Hepatocyte (in vitro differentiated cells): ENCODE results near the gene SSR1.

Source experiments
- CTCF ChIP-seq: fragments of 200-600 bp; sonication (generic); IDR thresholded peaks from 2 replicates; pipeline ENCODE4 v1.5.1; 2016; ENCODE audit warnings: antibody characterized with exemption, mild to moderate bottlenecking; ENCODE audit not compliant: poor library complexity
- EZH2 ChIP-seq: fragments of 200-600 bp; sonication (generic); IDR thresholded peaks from 2 replicates; pipeline ENCODE4 v1.6.1; 2016; ENCODE audit warnings: antibody characterized with exemption, mild to moderate bottlenecking, borderline replicate concordance
- EZH2phosphoT487 ChIP-seq: fragments of 200-600 bp; sonication (generic); IDR thresholded peaks from one replicate; pipeline ENCODE4 v1.6.1; 2018; ENCODE audit warnings: antibody characterized with exemption, mild to moderate bottlenecking, low read depth, moderate library complexity; ENCODE audit not compliant: unreplicated experiment, severe bottlenecking

- peak; percentile 9 for TF ChIP-seq CTCF
- no peak for TF ChIP-seq EZH2phosphoT487
- TF ChIP-seq EZH2 = no peak
Observed at GRCh38 chr6:7241709-7242645, 71.0 kb downstream of the SSR1 start.
